Tibial nerve (tissue), 4 donors: ENCODE measurements around the gene TAF4.

Source experiments
- CTCF ChIP-seq, 5 experiments: fragments of 200-600 bp in 3 of 5; fragments of 450-650 bp in 2 of 5; sonication (generic) in 3 of 5; IDR thresholded peaks; one replicate each; pipeline ENCODE4 v1.5.1; 2016 to 2019; ENCODE audit warnings: antibody characterized with exemption in 5 of 5, mild to moderate bottlenecking in 3 of 5, moderate library complexity in 2 of 5
- EP300 ChIP-seq, 2 donors: sonication (generic); formaldehyde crosslinking; IDR thresholded peaks; one replicate each; pipeline ENCODE4 v1.6.1; 2017; ENCODE audit warnings: antibody characterized with exemption in 2 of 2, mild to moderate bottlenecking in 1 of 2
- POLR2A ChIP-seq, 2 donors: fragments of 450-650 bp; IDR thresholded peaks; one replicate each; pipeline ENCODE4 v1.6.1; 2017; ENCODE audit warnings: antibody characterized with exemption in 2 of 2, mild to moderate bottlenecking in 2 of 2, moderate library complexity in 2 of 2

- TF ChIP-seq CTCF (IDR thresholded peaks at IDR 0.05) (no peak), EP300 (IDR thresholded peaks at IDR 0.05) (no peak), POLR2A (IDR thresholded peaks at IDR 0.05) (no peak)
Observed at GRCh38 chr20:62002882-62003480, 62.7 kb downstream of the TAF4 start.
